K562 (cell line): Measurements from ENCODE around the gene ETNK2. TPM values are rescaled to one million over a fixed set of nuclear protein-coding genes. Genes with fewer than 3 reads are reported as not detected.

Experiments used
- ADNP ChIP-seq: fragments of 200-800 bp; sonication (Bioruptor generic); IDR thresholded peaks from 2 replicates; pipeline ENCODE4 v1.6.1; 2016; ENCODE audit warnings: missing genetic modification characterization, missing compliant biosample characterization
- CREB1 ChIP-seq, 2 experiments: sonication (generic) in 1 of 2; formaldehyde crosslinking in 1 of 2; IDR thresholded peaks; 2 replicates each; pipeline versions ENCODE4 v1.6.1 to v1.8.0; 2012 to 2022; ENCODE audit warnings: inconsistent platforms in 1 of 2, mild to moderate bottlenecking in 1 of 2, missing genetic modification reagents in 1 of 2, moderate library complexity in 1 of 2
- ELK1 ChIP-seq: sonication (generic); formaldehyde crosslinking; IDR thresholded peaks from 2 replicates; pipeline ENCODE4 v1.8.1; 2022; ENCODE audit warnings: missing genetic modification reagents
- ETV5 ChIP-seq: sonication (generic); formaldehyde crosslinking; IDR thresholded peaks from 2 replicates; pipeline ENCODE4 v1.4.0; 2020; ENCODE audit warnings: low read depth, mild to moderate bottlenecking, missing genetic modification reagents
- HDGF ChIP-seq: fragments of 450-650 bp; IDR thresholded peaks from 2 replicates; pipeline ENCODE4 v1.6.1; 2016
- MCM3 ChIP-seq: fragments of 450-650 bp; IDR thresholded peaks from 2 replicates; pipeline ENCODE4 v1.6.1; 2016
- NBN ChIP-seq: fragments of 450-650 bp; IDR thresholded peaks from 2 replicates; pipeline ENCODE4 v1.6.1; 2016; ENCODE audit warnings: low read depth, mild to moderate bottlenecking
- NEUROD1 ChIP-seq: fragments of 150-350 bp; IDR thresholded peaks from 2 replicates; pipeline ENCODE4 v1.6.1; 2014; ENCODE audit warnings: borderline replicate concordance, low read length, low read depth; ENCODE audit not compliant: partially characterized antibody
- NFE2 ChIP-seq: IDR thresholded peaks from 2 replicates; pipeline ENCODE4 v1.6.1; 2014; ENCODE audit warnings: antibody characterized with exemption, low read depth
- PHF8 ChIP-seq: fragments of 200-600 bp; sonication (generic); IDR thresholded peaks from 2 replicates; pipeline ENCODE4 v1.6.1; 2012; ENCODE audit warnings: mixed run types, mild to moderate bottlenecking, inconsistent platforms, low read length, moderate library complexity, borderline replicate concordance
- POLR3A ChIP-seq: IDR thresholded peaks from 2 replicates; pipeline ENCODE4 v1.6.1; 2011; ENCODE audit warnings: borderline replicate concordance, mild to moderate bottlenecking, moderate library complexity; ENCODE audit not compliant: insufficient read length, insufficient read depth; ENCODE audit errors: extremely low read depth
- RBM15 ChIP-seq: fragments of 200-400 bp; formaldehyde crosslinking; IDR thresholded peaks from 2 replicates; pipeline ENCODE4 v1.6.1; 2018; ENCODE audit warnings: mild to moderate bottlenecking, low read length, moderate library complexity; ENCODE audit not compliant: insufficient read depth
- RFX7 ChIP-seq: fragments of 250-450 bp; sonication (Bioruptor Pico); IDR thresholded peaks from 2 replicates; pipeline ENCODE4 v1.5.1; 2021; ENCODE audit warnings: mild to moderate bottlenecking
- SMARCC2 ChIP-seq: fragments of 450-650 bp; IDR thresholded peaks from 2 replicates; pipeline ENCODE4 v1.6.1; 2017; ENCODE audit warnings: antibody characterized with exemption, moderate library complexity, mild to moderate bottlenecking, low read depth
- USF1 ChIP-seq: sonication (generic); formaldehyde crosslinking; IDR thresholded peaks from 2 replicates; pipeline ENCODE4 v1.9.0; 2022; ENCODE audit warnings: mild to moderate bottlenecking, missing genetic modification reagents
- ZNF277 ChIP-seq: fragments of 250-450 bp; sonication (Bioruptor Pico); IDR thresholded peaks from 2 replicates; pipeline ENCODE4 v1.8.0; 2022; ENCODE audit warnings: inconsistent platforms, mild to moderate bottlenecking, moderate library complexity, borderline replicate concordance
- ZNF764 ChIP-seq: fragments of 250-450 bp; sonication (Bioruptor Pico); IDR thresholded peaks from 2 replicates; pipeline ENCODE4 v1.4.0; 2020; ENCODE audit warnings: low read depth, mild to moderate bottlenecking, moderate library complexity
- polyA plus RNA-seq, 8 experiments: library from polyadenylated mRNA; depleted of rRNA in 4 of 8; stranded (reverse) in 5 of 8; unstranded in 3 of 8; fragments of >200 nt; fragmentation: Nextera tagmentation in 2 of 8; fragmentation: Illumina TruSeq in 1 of 8; extraction: Ambion mirVana in 2 of 8; extraction: Trizol in 1 of 8; gene quantifications; 2 replicates each; pipeline versions ENCODE4 v1.2.1 to v1.2.3, GENCODE V29; 2011 to 2014; ENCODE audit warnings: inconsistent platforms in 1 of 8, missing spikeins in 1 of 8
- total RNA-seq, 7 experiments: library from RNA; depleted of rRNA in 6 of 7; stranded (reverse); fragments of >200 nt in 6 of 7; fragmentation: Illumina TruSeq in 2 of 7; extraction: Trizol in 2 of 7; gene quantifications; 2 replicates each; pipeline versions ENCODE4 v1.2.1 to v1.2.3, GENCODE V29; 2011 to 2021; ENCODE audit warnings: low replicate concordance in 1 of 7
- TF ChIP-seq, protein P1 (sequence below): fragments of 450-650 bp; IDR thresholded peaks from 2 replicates; pipeline ENCODE4 v1.6.1; 2016; ENCODE audit warnings: missing biosample characterization, missing genetic modification characterization
- TF ChIP-seq, protein P2 (sequence below): sonication (generic); formaldehyde crosslinking; IDR thresholded peaks from 2 replicates; pipeline ENCODE4 v1.5.0; 2020; ENCODE audit warnings: missing genetic modification reagents
- TF ChIP-seq, protein P3 (sequence below): fragments of 250-450 bp; sonication (Bioruptor Pico); IDR thresholded peaks from 2 replicates; pipeline ENCODE4 v1.5.0; 2021
- TF ChIP-seq, protein P4 (sequence below): fragments of 450-650 bp; IDR thresholded peaks from 2 replicates; pipeline ENCODE4 v1.6.1; 2017; ENCODE audit warnings: antibody characterized with exemption

The ETNK2 gene
- total and polyA plus RNA-seq, 9 of the 15 experiments (the other 6 are each of a cell fraction or from before 2014, with no cell fraction given): 0.03 to 0.38 (median 0.13) TPM; not detected in 4

- TF ChIP-seq ELK1 (CRISPR knock-in tag) (no peak), SMARCC2 (no peak), ETV5 (no peak), PHF8 (no peak), MCM3 (no peak), POLR3A (no peak), ADNP (no peak), USF1 (CRISPR knock-in tag) (no peak), RBM15 (no peak), RFX7 (CRISPR knock-in tag) (no peak), NFE2 (no peak), NBN (no peak), ZNF277 (no peak), NEUROD1 (no peak), HDGF (no peak), ZNF764 (CRISPR knock-in tag) (no peak), CREB1 (IDR thresholded peaks at IDR 0.05) (no peak), CREB1 (CRISPR knock-in tag; IDR thresholded peaks at IDR 0.05) (no peak)
- TF ChIP-seq, protein P1, sequence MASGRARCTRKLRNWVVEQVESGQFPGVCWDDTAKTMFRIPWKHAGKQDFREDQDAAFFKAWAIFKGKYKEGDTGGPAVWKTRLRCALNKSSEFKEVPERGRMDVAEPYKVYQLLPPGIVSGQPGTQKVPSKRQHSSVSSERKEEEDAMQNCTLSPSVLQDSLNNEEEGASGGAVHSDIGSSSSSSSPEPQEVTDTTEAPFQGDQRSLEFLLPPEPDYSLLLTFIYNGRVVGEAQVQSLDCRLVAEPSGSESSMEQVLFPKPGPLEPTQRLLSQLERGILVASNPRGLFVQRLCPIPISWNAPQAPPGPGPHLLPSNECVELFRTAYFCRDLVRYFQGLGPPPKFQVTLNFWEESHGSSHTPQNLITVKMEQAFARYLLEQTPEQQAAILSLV (tag): no peak
- TF ChIP-seq, protein P2, sequence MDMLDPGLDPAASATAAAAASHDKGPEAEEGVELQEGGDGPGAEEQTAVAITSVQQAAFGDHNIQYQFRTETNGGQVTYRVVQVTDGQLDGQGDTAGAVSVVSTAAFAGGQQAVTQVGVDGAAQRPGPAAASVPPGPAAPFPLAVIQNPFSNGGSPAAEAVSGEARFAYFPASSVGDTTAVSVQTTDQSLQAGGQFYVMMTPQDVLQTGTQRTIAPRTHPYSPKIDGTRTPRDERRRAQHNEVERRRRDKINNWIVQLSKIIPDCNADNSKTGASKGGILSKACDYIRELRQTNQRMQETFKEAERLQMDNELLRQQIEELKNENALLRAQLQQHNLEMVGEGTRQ (CRISPR knock-in tag): no peak
- TF ChIP-seq, protein P3, sequence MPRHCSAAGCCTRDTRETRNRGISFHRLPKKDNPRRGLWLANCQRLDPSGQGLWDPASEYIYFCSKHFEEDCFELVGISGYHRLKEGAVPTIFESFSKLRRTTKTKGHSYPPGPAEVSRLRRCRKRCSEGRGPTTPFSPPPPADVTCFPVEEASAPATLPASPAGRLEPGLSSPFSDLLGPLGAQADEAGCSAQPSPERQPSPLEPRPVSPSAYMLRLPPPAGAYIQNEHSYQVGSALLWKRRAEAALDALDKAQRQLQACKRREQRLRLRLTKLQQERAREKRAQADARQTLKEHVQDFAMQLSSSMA (CRISPR knock-in tag): no peak
- TF ChIP-seq, protein P4, sequence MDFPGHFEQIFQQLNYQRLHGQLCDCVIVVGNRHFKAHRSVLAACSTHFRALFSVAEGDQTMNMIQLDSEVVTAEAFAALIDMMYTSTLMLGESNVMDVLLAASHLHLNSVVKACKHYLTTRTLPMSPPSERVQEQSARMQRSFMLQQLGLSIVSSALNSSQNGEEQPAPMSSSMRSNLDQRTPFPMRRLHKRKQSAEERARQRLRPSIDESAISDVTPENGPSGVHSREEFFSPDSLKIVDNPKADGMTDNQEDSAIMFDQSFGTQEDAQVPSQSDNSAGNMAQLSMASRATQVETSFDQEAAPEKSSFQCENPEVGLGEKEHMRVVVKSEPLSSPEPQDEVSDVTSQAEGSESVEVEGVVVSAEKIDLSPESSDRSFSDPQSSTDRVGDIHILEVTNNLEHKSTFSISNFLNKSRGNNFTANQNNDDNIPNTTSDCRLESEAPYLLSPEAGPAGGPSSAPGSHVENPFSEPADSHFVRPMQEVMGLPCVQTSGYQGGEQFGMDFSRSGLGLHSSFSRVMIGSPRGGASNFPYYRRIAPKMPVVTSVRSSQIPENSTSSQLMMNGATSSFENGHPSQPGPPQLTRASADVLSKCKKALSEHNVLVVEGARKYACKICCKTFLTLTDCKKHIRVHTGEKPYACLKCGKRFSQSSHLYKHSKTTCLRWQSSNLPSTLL: no peak
These were observed 19.9 kb upstream of the ETNK2 start (continued) for GRCh38 chr1:204171751-204172178.
